Thoracic aorta (tissue), 2 donors: ENCODE data around the gene PSTK. TPM values are rescaled to one million over a fixed set of nuclear protein-coding genes. Genes with fewer than 3 reads are reported as not detected.

Experiments
- ATAC-seq: fragments of 150-250 bp; one replicate; pipeline ENCODE4 v1.8.0; 2017; ENCODE audit warnings: low read depth; ENCODE audit not compliant: insufficient number of reproducible peaks, low FRiP score
- DNase-seq: peaks from one replicate; pipeline ENCODE4 v3.0.0-alpha.2; 2020; ENCODE audit warnings: low spot score
- H3K27ac ChIP-seq, 2 donors: fragments of 200-600 bp; sonication (generic); 1 replicate in 1 of 2; 2 replicates in 1 of 2; pipeline ENCODE4 v1.5.1; 2016; ENCODE audit warnings: mild to moderate bottlenecking in 2 of 2, moderate library complexity in 2 of 2
- H3K27me3 ChIP-seq: fragments of 200-600 bp; sonication (generic); replicated peaks from 2 replicates; pipeline ENCODE4 v1.6.0; 2016; ENCODE audit warnings: mild to moderate bottlenecking; ENCODE audit not compliant: insufficient read depth
- H3K36me3 ChIP-seq: fragments of 200-600 bp; sonication (generic); one replicate; pipeline ENCODE4 v1.5.1; 2016
- H3K4me1 ChIP-seq, 2 donors: fragments of 200-600 bp; sonication (generic); 1 replicate in 1 of 2; 2 replicates in 1 of 2; pipeline versions ENCODE4 v1.5.1 to v1.6.0; 2016; ENCODE audit warnings: low read depth in 2 of 2, mild to moderate bottlenecking in 1 of 2; ENCODE audit not compliant: control insufficient read depth in 1 of 2
- H3K4me3 ChIP-seq: fragments of 200-600 bp; sonication (generic); 2 replicates; pipeline ENCODE4 v1.5.1; 2016; ENCODE audit warnings: mild to moderate bottlenecking
- H3K9me3 ChIP-seq: fragments of 200-600 bp; sonication (generic); 2 replicates; pipeline ENCODE4 v1.5.1; 2016
- CTCF ChIP-seq: fragments of 200-600 bp; sonication (generic); IDR thresholded peaks from one replicate; pipeline ENCODE4 v1.5.1; 2019; ENCODE audit warnings: antibody characterized with exemption
- total RNA-seq, 2 donors: library from RNA; depleted of rRNA; stranded (reverse); fragments of >200 nt; gene quantifications; one replicate each; pipeline versions ENCODE4 v1.1.0 to v1.2.3, GENCODE V29; 2016

Gene PSTK
- total RNA-seq, result 1 to 10 TPM in 1 of 2 donors, under 1 TPM in 1; 0.95 to 1.1 TPM

GRCh38 chr10:122980209-122981065 is at the start of gene PSTK:
Gene PSTK (plus strand): TSS chr10:122980401. CDS start chr10:122980480, 79 bp downstream.
- Histone ChIP-seq H3K4me1 (peaks cover 5 to 8% of the 10 kb centered on the region in 2 donors), H3K4me3 (peak within 1 kb of the TSS; percentile 95), H3K27ac (peak within 1 kb of the TSS; percentile 89 to 93), H3K36me3 (no peaks in the 10 kb centered on the region), H3K27me3 (no peaks in the 10 kb centered on the region), H3K9me3 (no peaks in the 10 kb centered on the region)
- DNase-seq (peak; percentile 69), ATAC-seq (peak; percentile 97)
- TF ChIP-seq CTCF, result peak; percentile 98

GRCh38 chr10:122931088-122931906 is 48.9 kb upstream of the PSTK start:
- Histone ChIP-seq H3K9me3 (no peaks in the 10 kb centered on the region), H3K36me3 (peaks cover 2% of the 10 kb centered on the region), H3K27me3 (no peaks in the 10 kb centered on the region), H3K4me1 (peaks cover 0 to 4% of the 10 kb centered on the region in 2 donors), H3K4me3 (no peak overlapping the region), H3K27ac (no peak overlapping the region)
- TF ChIP-seq CTCF, result no peak
- DNase-seq (no peak), ATAC-seq (no peak)

- Histone ChIP-seq H3K27ac (no peak overlapping the region), H3K27me3 (no peaks in the 10 kb centered on the region), H3K4me3 (no peak overlapping the region), H3K9me3 (no peaks in the 10 kb centered on the region), H3K4me1 (no peaks in the 10 kb centered on the region), H3K36me3 (peaks cover 8% of the 10 kb centered on the region)
- DNase-seq (no peak), ATAC-seq (no peak)
- no peak for TF ChIP-seq CTCF
Measured at GRCh38 chr10:122939133-122939855, 40.9 kb upstream of the PSTK start.

GRCh38 chr10:122939856-122940543 is 40.2 kb upstream of the PSTK start:
- H3K4me1 ChIP-seq, result no peaks in the 10 kb centered on the region
- TF ChIP-seq CTCF, result no peak
- peaks cover 8% of the 10 kb centered on the region for H3K36me3 ChIP-seq
- ATAC-seq, result no peak
- H3K27me3 ChIP-seq, result no peaks in the 10 kb centered on the region
- H3K27ac ChIP-seq, result no peak overlapping the region
- H3K4me3 ChIP-seq, result no peak overlapping the region
- no peak for DNase-seq
- no peaks in the 10 kb centered on the region for H3K9me3 ChIP-seq
